ENCODE results near the gene TRIM68. TPM values are rescaled to one million over a fixed set of nuclear protein-coding genes. Genes with fewer than 3 reads are reported as not detected.

TRIM68 gene
- total and polyA plus RNA-seq, 7 experiments from 2014 or later, result 3.8 to 29.5 (median 13.0) TPM

DNA sequence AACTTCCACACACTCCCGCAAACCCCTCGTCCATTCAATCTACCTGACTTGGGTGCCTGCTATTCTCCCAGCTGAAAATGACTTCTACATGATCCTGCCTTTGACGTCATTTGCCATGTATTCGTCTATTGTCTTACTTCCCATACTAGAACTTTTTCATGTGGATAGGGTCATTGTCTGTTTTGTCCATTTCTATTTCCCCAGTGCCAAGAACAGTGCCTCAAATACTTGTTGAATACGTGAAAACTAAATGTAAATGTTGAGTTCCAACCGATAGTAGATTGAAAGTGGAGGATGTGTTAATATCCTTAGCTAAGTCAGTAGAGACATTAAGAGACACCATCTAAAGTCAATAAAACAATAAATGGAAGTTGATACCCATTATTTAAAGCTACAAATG, 935 bp downstream of the TRIM68 start:
- peaks cover 29 to 68% (median 56%) of the 10 kb centered on the region in 7 donors for H3K4me1 Mint-ChIP-seq
- peak overlapping the region; percentile 85 to 96 (median 94) for H3K27ac Mint-ChIP-seq
- DNase-seq (no peak), ATAC-seq (no peak)
- H3K9me3 Mint-ChIP-seq, result peaks cover 0 to 8% (median 0%) of the 10 kb centered on the region in 11 donors
- ChIA-PET CTCF (no interaction called here), POLR2A (interaction anchor here (0.8 kb wide), 1 partner anchor 9 kb away, joined by 4 read pairs; no protein-coding TSS in a partner anchor)
- Histone ChIP-seq H3K4me1 (ENCODE audit: control insufficient read depth in 2 of 2, insufficient read depth in 2 of 2, low read length in 2 of 2) (peaks cover 15 to 22% of the 10 kb centered on the region in 2 donors), H3K4me3 (ENCODE audit: low read length) (peak overlapping the region; percentile 80), H3K27ac (ENCODE audit: low read depth, low read length) (peak overlapping the region; percentile 88), H3K9me3 (ENCODE audit: control insufficient read depth in 2 of 3, low read length in 3 of 3) (no peaks in the 10 kb centered on the region), H3K27me3 (ENCODE audit: control insufficient read depth in 2 of 2, insufficient read depth in 2 of 2, low read length in 2 of 2) (no peaks in the 10 kb centered on the region), H3K36me3 (ENCODE audit: control insufficient read depth in 2 of 3, insufficient read depth in 3 of 3, low read length in 3 of 3) (peaks cover 5 to 30% (median 7%) of the 10 kb centered on the region in 3 experiments)
- intact Hi-C loops (cut with micrococcal nuclease), result loop anchor here (10.0 kb wide), 2 partner anchors 1018 to 1878 kb away; partner anchors contain the start of genes ARFIP2 (in 1 of the 2), TIMM10B (in 1 of the 2) and TRIM34 (in 1 of the 2)
- H3K27me3 Mint-ChIP-seq, result no peaks in the 10 kb centered on the region
- peak overlapping the region; percentile 80 to 97 (median 91) for H3K4me3 Mint-ChIP-seq
- peaks cover 0 to 25% (median 14%) of the 10 kb centered on the region in 5 donors for H3K36me3 Mint-ChIP-seq

DNA sequence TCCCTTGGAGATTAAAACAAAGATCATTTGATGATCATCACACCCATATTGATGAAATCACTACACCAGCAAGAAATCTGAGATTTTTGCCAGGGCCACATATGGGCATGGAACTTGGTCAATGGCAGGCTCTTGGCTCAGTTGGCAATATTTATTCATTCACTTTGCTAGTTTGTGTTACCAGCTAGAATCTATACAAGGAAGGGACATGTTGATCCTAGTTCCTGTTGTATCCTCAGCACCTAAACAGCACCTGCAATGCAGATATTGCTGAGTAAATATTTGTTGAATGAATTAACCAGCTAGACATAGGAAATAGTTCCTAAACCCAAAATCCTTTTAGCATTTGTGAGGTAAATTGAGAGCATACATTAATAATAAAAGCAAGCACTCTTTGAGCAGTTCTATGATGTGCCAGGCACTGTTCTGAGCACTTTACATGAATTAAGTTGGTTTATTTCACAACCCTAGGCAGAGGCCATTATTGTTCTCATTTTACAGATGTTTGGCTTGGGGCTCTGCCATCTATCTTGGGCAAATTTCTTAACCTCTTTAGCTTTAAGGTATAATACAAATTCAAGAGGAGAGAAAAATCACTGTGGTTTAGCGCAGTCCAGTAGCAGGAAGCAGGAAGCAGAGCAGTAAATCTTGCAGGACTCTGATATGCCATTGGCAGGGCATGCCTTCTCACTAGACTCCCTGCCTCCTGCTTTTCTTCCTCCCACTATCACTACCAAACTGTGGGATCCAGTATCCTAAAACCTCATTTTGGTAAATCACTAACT, 1.6 kb downstream of the TRIM68 start:
- Histone ChIP-seq H3K36me3 (ENCODE audit: control insufficient read depth in 2 of 3, insufficient read depth in 3 of 3, low read length in 3 of 3) (peaks cover 7 to 37% (median 9%) of the 10 kb centered on the region in 3 experiments), H3K27me3 (ENCODE audit: control insufficient read depth in 2 of 2, insufficient read depth in 2 of 2, low read length in 2 of 2) (no peaks in the 10 kb centered on the region), H3K4me1 (ENCODE audit: control insufficient read depth in 2 of 2, insufficient read depth in 2 of 2, low read length in 2 of 2) (peaks cover 15 to 22% of the 10 kb centered on the region in 2 donors), H3K9me3 (ENCODE audit: control insufficient read depth in 2 of 3, low read length in 3 of 3) (no peaks in the 10 kb centered on the region), H3K4me3 (ENCODE audit: low read length) (peak overlapping the region; percentile 80), H3K27ac (ENCODE audit: low read depth, low read length) (no peak overlapping the region)
- ATAC-seq (no peak), DNase-seq (no peak)
- peak overlapping the region; percentile 80 to 97 (median 91) for H3K4me3 Mint-ChIP-seq
- intact Hi-C loops (cut with micrococcal nuclease), result loop anchor here (10.0 kb wide), 2 partner anchors 1018 to 1878 kb away; partner anchors contain the start of genes ARFIP2 (in 1 of the 2), TIMM10B (in 1 of the 2) and TRIM34 (in 1 of the 2)
- H3K27ac Mint-ChIP-seq, result peak overlapping the region in 8 of 9 donors; percentile 8 to 96 (median 93)
- no peaks in the 10 kb centered on the region for H3K27me3 Mint-ChIP-seq
- ChIA-PET POLR2A (no interaction called here), CTCF (no interaction called here)
- peaks cover 0 to 6% (median 0%) of the 10 kb centered on the region in 11 donors for H3K9me3 Mint-ChIP-seq
- H3K4me1 Mint-ChIP-seq, result peaks cover 29 to 68% (median 56%) of the 10 kb centered on the region in 7 donors
- H3K36me3 Mint-ChIP-seq, result peaks cover 0 to 30% (median 14%) of the 10 kb centered on the region in 5 donors

DNA sequence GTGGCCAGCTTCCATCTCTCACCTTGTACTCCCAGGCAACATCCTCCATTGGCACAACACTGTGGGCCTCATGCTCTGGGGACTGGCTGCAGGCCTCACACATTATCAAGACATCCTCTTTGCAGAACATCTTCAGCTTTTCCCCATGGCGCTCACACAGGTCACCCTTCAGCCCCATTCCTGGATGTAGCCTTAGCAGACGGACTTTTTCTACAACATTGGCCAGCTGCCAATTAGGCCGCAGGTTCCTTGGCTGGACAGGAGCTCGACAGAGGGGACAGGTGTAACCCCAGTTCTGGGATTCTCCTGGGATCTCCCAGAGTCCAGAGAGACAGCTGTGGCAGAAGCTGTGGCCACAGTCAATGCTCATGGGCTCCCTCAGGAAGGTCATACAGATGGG, 3.0 kb downstream of the TRIM68 start:
- Histone ChIP-seq H3K27me3 (ENCODE audit: control insufficient read depth in 2 of 2, insufficient read depth in 2 of 2, low read length in 2 of 2) (no peaks in the 10 kb centered on the region), H3K4me3 (ENCODE audit: low read length) (no peak overlapping the region), H3K4me1 (ENCODE audit: control insufficient read depth in 2 of 2, insufficient read depth in 2 of 2, low read length in 2 of 2) (peaks cover 10 to 19% of the 10 kb centered on the region in 2 donors), H3K9me3 (ENCODE audit: control insufficient read depth in 2 of 3, low read length in 3 of 3) (no peaks in the 10 kb centered on the region), H3K27ac (ENCODE audit: low read depth, low read length) (no peak overlapping the region), H3K36me3 (ENCODE audit: control insufficient read depth in 2 of 3, insufficient read depth in 3 of 3, low read length in 3 of 3) (peaks cover 7 to 51% (median 16%) of the 10 kb centered on the region in 3 experiments)
- Mint-ChIP-seq H3K4me3 (no peak overlapping the region), H3K36me3 (peaks cover 9 to 42% (median 21%) of the 10 kb centered on the region in 5 donors), H3K27ac (peak overlapping the region in 1 of 9 donors; percentile 32), H3K4me1 (peaks cover 24 to 61% (median 49%) of the 10 kb centered on the region in 7 donors), H3K9me3 (peaks cover 0 to 6% (median 0%) of the 10 kb centered on the region in 11 donors), H3K27me3 (no peaks in the 10 kb centered on the region)
- ATAC-seq (no peak), DNase-seq (no peak)
- intact Hi-C loops (cut with micrococcal nuclease), result loop anchor here (10.0 kb wide), 2 partner anchors 1020 to 1880 kb away; partner anchors contain the start of genes ARFIP2 (in 1 of the 2), TIMM10B (in 1 of the 2) and TRIM34 (in 1 of the 2)
- ChIA-PET CTCF (interaction anchor here (0.6 kb wide), 1 partner anchor 13 kb away, joined by 4 read pairs; no protein-coding TSS in a partner anchor), POLR2A (interaction anchor here (0.8 kb wide), 1 partner anchor 59 kb away, joined by 3 read pairs; no protein-coding TSS in a partner anchor)

DNA sequence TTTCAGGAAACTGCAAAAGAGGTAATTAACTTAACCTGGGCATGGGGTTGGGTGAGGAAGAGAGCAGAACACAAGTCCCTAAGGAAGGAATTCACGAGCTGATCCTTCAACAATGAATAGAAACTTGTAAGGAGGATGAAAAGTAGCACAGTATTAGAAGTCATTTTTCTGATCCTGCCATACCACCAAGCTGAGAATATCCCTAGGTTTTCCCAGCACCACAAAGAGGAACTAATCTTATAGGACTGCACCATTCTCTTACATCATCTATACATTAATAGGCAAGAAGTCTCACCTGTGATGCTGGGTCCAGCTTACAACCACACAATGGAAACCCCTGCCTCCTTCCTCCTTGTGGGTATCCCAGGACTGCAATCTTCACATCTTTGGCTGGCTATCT, 14.3 kb downstream of the TRIM68 start, which contains the start of gene OR52I1:
Gene OR52I1, plus strand, starts transcription at position 301 of the 400 bp plus-strand sequence. Its CDS starts 0 bp downstream, at position 301.
- no peaks in the 10 kb centered on the region for H3K27me3 ChIP-seq (ENCODE audit: control insufficient read depth in 2 of 2, insufficient read depth in 2 of 2, low read length in 2 of 2)
- DNase-seq (no peak), ATAC-seq (no peak)
- POLR2A ChIA-PET, result no interaction called here
- H3K36me3 Mint-ChIP-seq, result peaks cover 0 to 34% (median 15%) of the 10 kb centered on the region in 5 donors
- H3K4me3 Mint-ChIP-seq, result no peak within 1 kb of the TSS
- CTCF ChIA-PET, result no interaction called here
- H3K4me1 ChIP-seq (ENCODE audit: control insufficient read depth in 2 of 2, insufficient read depth in 2 of 2, low read length in 2 of 2), result no peaks in the 10 kb centered on the region
- no peak within 1 kb of the TSS for H3K4me3 ChIP-seq (ENCODE audit: low read length)
- H3K27me3 Mint-ChIP-seq, result peaks cover 0 to 4% (median 0%) of the 10 kb centered on the region in 5 donors
- H3K4me1 Mint-ChIP-seq, result peaks cover 0 to 2% (median 0%) of the 10 kb centered on the region in 7 donors
- no peak within 1 kb of the TSS for H3K27ac Mint-ChIP-seq
- H3K27ac ChIP-seq (ENCODE audit: low read depth, low read length), result no peak within 1 kb of the TSS
- intact Hi-C loops (cut with micrococcal nuclease), result no loop called here
- no peaks in the 10 kb centered on the region for H3K9me3 Mint-ChIP-seq
- peaks cover 0 to 9% (median 6%) of the 10 kb centered on the region in 3 experiments for H3K36me3 ChIP-seq (ENCODE audit: control insufficient read depth in 2 of 3, insufficient read depth in 3 of 3, low read length in 3 of 3)
- no peaks in the 10 kb centered on the region for H3K9me3 ChIP-seq (ENCODE audit: control insufficient read depth in 2 of 3, low read length in 3 of 3)

DNA sequence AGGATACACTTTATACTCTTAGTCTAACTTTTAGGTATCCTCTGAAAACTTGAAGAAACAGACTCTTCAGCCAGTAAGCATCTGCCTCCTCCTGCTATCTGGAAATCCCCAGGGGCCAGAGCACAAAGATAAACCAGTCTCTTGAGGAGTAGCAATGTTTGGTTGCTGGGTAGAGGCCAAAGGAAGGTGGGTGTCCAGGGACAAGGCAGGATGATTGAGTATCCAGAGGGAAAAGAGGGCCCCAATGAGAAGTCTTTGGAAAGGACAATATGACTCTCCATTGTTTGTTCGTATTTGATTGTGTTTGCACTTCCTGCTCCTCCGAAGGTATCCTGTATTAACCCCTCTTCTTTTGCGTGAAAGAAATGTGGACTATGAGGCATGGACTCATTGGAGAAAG, 19.0 kb downstream of the TRIM68 start:
- POLR2A ChIA-PET, result no interaction called here
- Histone ChIP-seq H3K4me1 (ENCODE audit: control insufficient read depth in 2 of 2, insufficient read depth in 2 of 2, low read length in 2 of 2) (no peaks in the 10 kb centered on the region), H3K36me3 (ENCODE audit: control insufficient read depth in 2 of 3, insufficient read depth in 3 of 3, low read length in 3 of 3) (no peaks in the 10 kb centered on the region), H3K27me3 (ENCODE audit: control insufficient read depth in 2 of 2, insufficient read depth in 2 of 2, low read length in 2 of 2) (no peaks in the 10 kb centered on the region), H3K9me3 (ENCODE audit: control insufficient read depth in 2 of 3, low read length in 3 of 3) (no peaks in the 10 kb centered on the region), H3K27ac (ENCODE audit: low read depth, low read length) (no peak overlapping the region), H3K4me3 (ENCODE audit: low read length) (no peak overlapping the region)
- H3K4me1 Mint-ChIP-seq, result peaks cover 0 to 2% (median 0%) of the 10 kb centered on the region in 7 donors
- H3K27ac Mint-ChIP-seq, result no peak overlapping the region
- intact Hi-C loops (cut with micrococcal nuclease), result no loop called here
- no peaks in the 10 kb centered on the region for H3K9me3 Mint-ChIP-seq
- H3K36me3 Mint-ChIP-seq, result peaks cover 0 to 7% (median 0%) of the 10 kb centered on the region in 5 donors
- no peak for ATAC-seq
- DNase-seq, result no peak
- CTCF ChIA-PET, result no interaction called here
- H3K4me3 Mint-ChIP-seq, result no peak overlapping the region
- H3K27me3 Mint-ChIP-seq, result peaks cover 4 to 28% (median 15%) of the 10 kb centered on the region in 5 donors

DNA sequence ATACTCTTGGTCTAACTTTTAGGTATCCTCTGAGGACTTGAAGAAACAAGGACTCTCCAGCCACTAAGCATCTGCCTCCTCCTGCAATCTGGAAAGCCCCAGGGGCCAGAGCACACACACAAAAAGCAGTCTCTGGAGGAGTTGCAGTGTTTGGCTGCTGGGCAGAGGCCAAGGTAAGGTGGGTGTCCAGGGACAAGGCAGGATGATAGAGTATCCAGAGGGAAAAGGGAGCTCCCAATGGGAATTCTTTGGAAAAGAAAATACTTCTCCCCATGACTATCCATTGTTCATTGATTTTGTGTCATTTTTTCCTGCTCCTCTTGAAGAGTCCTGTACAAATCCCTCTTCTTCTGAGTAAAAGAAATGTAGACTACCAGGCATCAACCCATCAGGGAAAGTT, 26.6 kb downstream of the TRIM68 start, which contains the start of gene OR52I2:
Gene OR52I2, plus strand, starts transcription at position 301 of the 400 bp plus-strand sequence.
- POLR2A ChIA-PET, result no interaction called here
- H3K4me1 ChIP-seq (ENCODE audit: control insufficient read depth in 2 of 2, insufficient read depth in 2 of 2, low read length in 2 of 2), result no peaks in the 10 kb centered on the region
- H3K27ac ChIP-seq (ENCODE audit: low read depth, low read length), result no peak within 1 kb of the TSS
- intact Hi-C loops (cut with micrococcal nuclease), result no loop called here
- peaks cover 20 to 64% (median 31%) of the 10 kb centered on the region in 5 donors for H3K27me3 Mint-ChIP-seq
- H3K27me3 ChIP-seq (ENCODE audit: control insufficient read depth in 2 of 2, insufficient read depth in 2 of 2, low read length in 2 of 2), result peaks cover 0 to 2% of the 10 kb centered on the region in 2 donors
- no peaks in the 10 kb centered on the region for H3K9me3 ChIP-seq (ENCODE audit: control insufficient read depth in 2 of 3, low read length in 3 of 3)
- no peak within 1 kb of the TSS for H3K4me3 ChIP-seq (ENCODE audit: low read length)
- ATAC-seq (no peak), DNase-seq (no peak)
- H3K36me3 Mint-ChIP-seq, result peaks cover 0 to 4% (median 0%) of the 10 kb centered on the region in 5 donors
- no peak within 1 kb of the TSS for H3K4me3 Mint-ChIP-seq
- H3K27ac Mint-ChIP-seq, result no peak within 1 kb of the TSS
- H3K36me3 ChIP-seq (ENCODE audit: control insufficient read depth in 2 of 3, insufficient read depth in 3 of 3, low read length in 3 of 3), result no peaks in the 10 kb centered on the region
- H3K9me3 Mint-ChIP-seq, result peaks cover 0 to 5% (median 0%) of the 10 kb centered on the region in 11 donors
- H3K4me1 Mint-ChIP-seq, result no peaks in the 10 kb centered on the region
- CTCF ChIA-PET, result no interaction called here
